H1 (cell line): ENCODE measurements around the gene CTSS. TPM values are rescaled to one million over a fixed set of nuclear protein-coding genes. Genes with fewer than 3 reads are reported as not detected.

ENCODE experiments used
- CTCF ChIA-PET: fragments of 300-600 bp; sonication (Branson Sonifier 250); formaldehyde crosslinking; loops from one replicate; lab custom pipeline; 2021; ENCODE audit not compliant: partially characterized antibody; lab: Charles Lee
- POLR2A ChIA-PET: fragments of 300-600 bp; sonication (Branson Sonifier 250); formaldehyde crosslinking; loops from one replicate; lab custom pipeline; 2021; ENCODE audit warnings: inconsistent platforms; ENCODE audit not compliant: partially characterized antibody; lab: Charles Lee
- DNase-seq, 2 experiments: peaks; one replicate each; pipeline versions ENCODE4 v3.0.0 to v3.0.0-alpha.2; 2010 to 2022; ENCODE audit warnings: low spot score in 2 of 2, low read depth in 1 of 2, mixed read lengths in 1 of 2
- FAIRE-seq: peaks from 2 replicates; lab custom pipeline; 2011; peaks lifted over from hg19 to GRCh38; lab: Jason Lieb, UNC
- H2AFZ ChIP-seq: 2 replicates; pipeline ENCODE4 v1.8.1; 2012; ENCODE audit warnings: low read length, inconsistent platforms
- H2AK5ac ChIP-seq: 2 replicates; pipeline ENCODE4 v1.6.1; 2013; ENCODE audit warnings: low read depth, low read length
- H2BK120ac ChIP-seq: replicated peaks from 2 replicates; pipeline ENCODE3; 2013; ENCODE audit warnings: low read depth, low read length, inconsistent platforms
- H2BK12ac ChIP-seq: 2 replicates; pipeline ENCODE4 v1.6.1; 2013; ENCODE audit warnings: low read depth, low read length
- H2BK15ac ChIP-seq: 2 replicates; pipeline ENCODE4 v1.6.1; 2013; ENCODE audit warnings: low read length
- H2BK20ac ChIP-seq: 2 replicates; pipeline ENCODE4 v1.6.1; 2013; ENCODE audit warnings: low read length
- H2BK5ac ChIP-seq: 2 replicates; pipeline ENCODE4 v1.6.1; 2013; ENCODE audit warnings: low read depth, low read length
- H3K14ac ChIP-seq: 2 replicates; pipeline ENCODE4 v1.6.1; 2013; ENCODE audit warnings: inconsistent platforms; ENCODE audit not compliant: insufficient read length
- H3K18ac ChIP-seq: 2 replicates; pipeline ENCODE4 v1.6.1; 2013; ENCODE audit warnings: low read length; ENCODE audit errors: extremely low read depth
- H3K23ac ChIP-seq: 2 replicates; pipeline ENCODE4 v1.6.1; 2013; ENCODE audit warnings: inconsistent platforms; ENCODE audit not compliant: insufficient read length
- H3K23me2 ChIP-seq: 2 replicates; pipeline ENCODE4 v1.6.1; 2013; ENCODE audit warnings: low read depth, low read length
- H3K27ac ChIP-seq: 2 replicates; pipeline ENCODE4 v1.6.1; 2011; ENCODE audit warnings: low read depth, low read length, inconsistent platforms
- H3K27me3 ChIP-seq, 4 experiments: replicated peaks in 1 of 4; 1 replicate in 1 of 4; 2 replicates in 3 of 4; pipeline versions ENCODE4 v1.6.1 to v1.8.1; 2011 to 2013; ENCODE audit warnings: low read length in 3 of 4, mild to moderate bottlenecking in 3 of 4, inconsistent platforms in 2 of 4, mixed read lengths in 2 of 4, moderate library complexity in 1 of 4; ENCODE audit not compliant: control insufficient read depth in 3 of 4, insufficient read depth in 3 of 4; ENCODE audit errors: extremely low read depth in 1 of 4
- H3K36me3 ChIP-seq, 4 experiments: 2 replicates each; pipeline versions ENCODE4 v1.6.1 to v1.8.1; 2011 to 2013; ENCODE audit warnings: mild to moderate bottlenecking in 4 of 4, low read length in 3 of 4, moderate library complexity in 2 of 4, control low read depth in 1 of 4, inconsistent platforms in 1 of 4; ENCODE audit not compliant: insufficient read depth in 4 of 4, control insufficient read depth in 2 of 4
- H3K4ac ChIP-seq: replicated peaks from 2 replicates; pipeline ENCODE3; 2013; ENCODE audit warnings: low read length, low read depth, mixed read lengths, inconsistent platforms; ENCODE audit not compliant: insufficient read length
- H3K4me1 ChIP-seq, 4 experiments: replicated peaks in 1 of 4; 1 replicate in 1 of 4; 2 replicates in 3 of 4; pipeline versions ENCODE4 v1.6.1 to v1.8.1; 2011 to 2013; ENCODE audit warnings: low read length in 3 of 4, inconsistent platforms in 2 of 4, mixed read lengths in 1 of 4; ENCODE audit not compliant: insufficient read depth in 4 of 4, control insufficient read depth in 3 of 4
- H3K4me2 ChIP-seq, 2 experiments: 2 replicates each; pipeline versions ENCODE4 v1.6.1 to v1.8.1; 2011 to 2013; ENCODE audit warnings: low read depth in 2 of 2, low read length in 2 of 2, control low read depth in 1 of 2, inconsistent platforms in 1 of 2, mild to moderate bottlenecking in 1 of 2; ENCODE audit not compliant: insufficient read depth in 1 of 2
- H3K4me3 ChIP-seq, 4 experiments: fragments of 200-600, 300-600 bp in 1 of 4; sonication (generic), shearing (Covaris generic), sonication (Bioruptor Twin) in 1 of 4; 2 replicates each; pipeline versions ENCODE4 v1.5.1 to v1.8.1; 2011 to 2016; ENCODE audit warnings: low read length in 4 of 4, low read depth in 3 of 4, control low read depth in 2 of 4, inconsistent platforms in 2 of 4, mild to moderate bottlenecking in 2 of 4, mixed read lengths in 1 of 4, moderate library complexity in 1 of 4; ENCODE audit not compliant: insufficient read depth in 2 of 4; ENCODE audit errors: extremely low read depth in 1 of 4
- H3K56ac ChIP-seq: replicated peaks from 2 replicates; pipeline ENCODE3; 2013; ENCODE audit warnings: low read depth, mild to moderate bottlenecking, mixed read lengths, low read length, inconsistent platforms; ENCODE audit not compliant: insufficient read length
- H3K79me1 ChIP-seq: 2 replicates; pipeline ENCODE4 v1.6.1; 2013; ENCODE audit warnings: low read depth, low read length, control low read depth
- H3K79me2 ChIP-seq, 2 experiments: 2 replicates each; pipeline versions ENCODE4 v1.6.1 to v1.8.1; 2012 to 2013; ENCODE audit warnings: low read length in 2 of 2, mild to moderate bottlenecking in 2 of 2, inconsistent platforms in 1 of 2; ENCODE audit not compliant: insufficient read depth in 2 of 2, control insufficient read depth in 1 of 2
- H3K9ac ChIP-seq, 4 experiments: replicated peaks in 1 of 4; 1 replicate in 1 of 4; 2 replicates in 3 of 4; pipeline versions ENCODE4 v1.6.1 to v1.8.1; 2011 to 2013; ENCODE audit warnings: low read depth in 3 of 4, low read length in 3 of 4, control low read depth in 2 of 4, mild to moderate bottlenecking in 2 of 4, moderate library complexity in 2 of 4, inconsistent platforms in 1 of 4; ENCODE audit errors: extremely low read depth in 1 of 4
- H3K9me3 ChIP-seq, 2 experiments: 2 replicates each; pipeline versions ENCODE4 v1.6.1 to v1.8.1; 2012 to 2013; ENCODE audit warnings: mild to moderate bottlenecking in 2 of 2, moderate library complexity in 2 of 2, control low read depth in 1 of 2, inconsistent platforms in 1 of 2, low read depth in 1 of 2, low read length in 1 of 2, mixed read lengths in 1 of 2; ENCODE audit not compliant: insufficient read depth in 2 of 2
- H4K20me1 ChIP-seq, 2 experiments: replicated peaks in 1 of 2; 2 replicates each; pipeline versions ENCODE3 to v1.8.1; 2011 to 2013; ENCODE audit warnings: inconsistent platforms in 2 of 2, low read length in 2 of 2, mild to moderate bottlenecking in 1 of 2; ENCODE audit not compliant: insufficient read depth in 2 of 2, control insufficient read depth in 1 of 2
- H4K5ac ChIP-seq: 2 replicates; pipeline ENCODE4 v1.6.1; 2013; ENCODE audit warnings: low read length, low read depth, mixed read lengths, inconsistent platforms; ENCODE audit not compliant: insufficient read length
- H4K8ac ChIP-seq: 2 replicates; pipeline ENCODE4 v1.8.0; 2013; ENCODE audit warnings: mild to moderate bottlenecking, moderate library complexity, low read length, inconsistent platforms; ENCODE audit not compliant: insufficient read depth; ENCODE audit errors: extremely low read depth
- H4K91ac ChIP-seq: replicated peaks from 2 replicates; pipeline ENCODE3; 2013; ENCODE audit warnings: low read length, mixed read lengths, inconsistent platforms; ENCODE audit not compliant: insufficient read length
- ASH2L ChIP-seq: fragments of 200-600, 300-600 bp; sonication (generic); IDR thresholded peaks from one replicate; pipeline ENCODE4 v1.7.1; 2017; ENCODE audit warnings: low read length
- ATF2 ChIP-seq: IDR thresholded peaks from 2 replicates; pipeline ENCODE4 v1.6.1; 2012; ENCODE audit warnings: low read length, inconsistent platforms
- CBX5 ChIP-seq: fragments of 300-800, 300-1000 bp; sonication (generic); IDR thresholded peaks from 2 replicates; pipeline ENCODE4 v1.7.1; 2016; ENCODE audit warnings: antibody characterized with exemption, low read length, low read depth
- CHD1 ChIP-seq: IDR thresholded peaks from 2 replicates; pipeline ENCODE4 v1.6.1; 2012; ENCODE audit warnings: low read depth, low read length, improper control_type of control experiment
- CHD2 ChIP-seq: IDR thresholded peaks from 2 replicates; pipeline ENCODE4 v1.6.1; 2012; ENCODE audit warnings: low read length, improper control_type of control experiment
- EGR1 ChIP-seq: IDR thresholded peaks from 2 replicates; pipeline ENCODE4 v1.6.1; 2011; ENCODE audit warnings: low read depth, low read length, borderline replicate concordance
- MAFK ChIP-seq: IDR thresholded peaks from 2 replicates; pipeline ENCODE4 v1.6.1; 2012; ENCODE audit warnings: low read depth, mild to moderate bottlenecking, improper control_type of control experiment, low read length
- RNF2 ChIP-seq: fragments of 200-900, 300-1000 bp; sonication (generic); IDR thresholded peaks from 2 replicates; pipeline ENCODE4 v1.7.1; 2016; ENCODE audit warnings: borderline replicate concordance, low read depth, mild to moderate bottlenecking, antibody characterized with exemption, low read length; ENCODE audit not compliant: poor library complexity, severe bottlenecking; ENCODE audit errors: missing control alignments
- RXRA ChIP-seq: IDR thresholded peaks from 2 replicates; pipeline ENCODE4 v1.6.1; 2011; ENCODE audit warnings: low read depth, mild to moderate bottlenecking, low read length, moderate library complexity; ENCODE audit not compliant: insufficient read depth
- SP2 ChIP-seq: IDR thresholded peaks from 2 replicates; pipeline ENCODE4 v1.6.1; 2012; ENCODE audit warnings: mild to moderate bottlenecking, low read length, inconsistent platforms
- ZNF274 ChIP-seq: IDR thresholded peaks from 2 replicates; pipeline ENCODE4 v1.7.0; 2012; ENCODE audit warnings: low read length, borderline replicate concordance; ENCODE audit errors: extremely low read depth
- whole genome bisulfite sequencing, 2 experiments: shearing (Covaris generic) in 1 of 2; methylation state at CpG; one replicate each; pipeline versions ENCODE4 v1.1.6 to v1.1.7; 2013 to 2015; ENCODE audit warnings: low lambda C conversion rate in 2 of 2, mixed read lengths in 2 of 2, inconsistent platforms in 1 of 2, low coverage in 1 of 2, missing lambda C conversion rate in 1 of 2; ENCODE audit not compliant: insufficient replicate concordance in 2 of 2, insufficient coverage in 1 of 2, insufficient read length in 1 of 2; ENCODE audit errors: extremely low coverage in 1 of 2, missing lambda C conversion rate in 1 of 2; 5-methylcytosine and 5-hydroxymethylcytosine counted together
- polyA plus RNA-seq, 7 experiments: library from polyadenylated mRNA; depleted of rRNA in 3 of 7; stranded (reverse) in 5 of 7; unstranded in 2 of 7; fragments of >200 nt in 5 of 7; fragments of 200-250 nt in 2 of 7; gene quantifications; 1 replicate in 5 of 7; 2 replicates in 1 of 7; 4 replicates in 1 of 7; pipeline versions ENCODE4 v1.2.1 to v1.2.3, GENCODE V29; 2011 to 2013; ENCODE audit warnings: missing spikeins in 2 of 7, mixed read lengths in 2 of 7
- total RNA-seq: library from RNA; stranded (reverse); fragmentation: NEBNext Ultra II Directional; extraction: Animal tissue kit (Norgen Biotek cat#: 25700); gene quantifications from 2 replicates; pipeline ENCODE4 v1.2.1, GENCODE V29; 2021

CTSS gene
- total and polyA plus RNA-seq, 2 of the 8 experiments (the other 6 are each of a cell fraction or from before 2014, with no cell fraction given): not detected

- FAIRE-seq (no peak), DNase-seq (no peak)
- no peaks in the 10 kb centered on the region for H3K27me3 ChIP-seq
- peak overlapping the region; percentile 89 for H2AFZ ChIP-seq
- no peak overlapping the region for H2BK20ac ChIP-seq
- no peak overlapping the region for H3K27ac ChIP-seq
- no peak overlapping the region for H3K56ac ChIP-seq
- H2BK15ac ChIP-seq: no peak overlapping the region
- no peak overlapping the region for H3K14ac ChIP-seq
- H3K18ac ChIP-seq: no peak overlapping the region
- H3K23me2 ChIP-seq: no peaks in the 10 kb centered on the region
- no peak overlapping the region for H2BK120ac ChIP-seq
- H3K4me1 ChIP-seq: no peaks in the 10 kb centered on the region
- no peaks in the 10 kb centered on the region for H3K79me2 ChIP-seq
- H4K20me1 ChIP-seq: no peaks in the 10 kb centered on the region
- H2BK12ac ChIP-seq: no peak overlapping the region
- H3K4ac ChIP-seq: no peak overlapping the region
- no peaks in the 10 kb centered on the region for H3K9me3 ChIP-seq
- no peaks in the 10 kb centered on the region for H3K36me3 ChIP-seq
- H3K9ac ChIP-seq: no peak overlapping the region
- H4K8ac ChIP-seq: no peak overlapping the region
- ChIA-PET POLR2A (no interaction called here), CTCF (no interaction called here)
- no peak overlapping the region for H2BK5ac ChIP-seq
- H3K23ac ChIP-seq: no peak overlapping the region
- no peak overlapping the region for H4K5ac ChIP-seq
- H3K4me2 ChIP-seq: no peak overlapping the region
- H2AK5ac ChIP-seq: no peak overlapping the region
- no peaks in the 10 kb centered on the region for H3K79me1 ChIP-seq
- H4K91ac ChIP-seq: no peak overlapping the region
- WGBS, 2 experiments: 73% methylated on average over 1 of the region's 1 CpG; no CpG with 5 or more reads in 1 of the 2 experiments
- H3K4me3 ChIP-seq: no peak overlapping the region
- no peak for TF ChIP-seq CHD1
- TF ChIP-seq RNF2: no peak
- TF ChIP-seq ATF2: no peak
- TF ChIP-seq SP2: no peak
- TF ChIP-seq EGR1: no peak
- TF ChIP-seq ZNF274: no peak
- TF ChIP-seq ASH2L: no peak
- no peak for TF ChIP-seq MAFK
- no peak for TF ChIP-seq RXRA
- no peak for TF ChIP-seq CHD2
- no peak for TF ChIP-seq CBX5
Observed at GRCh38 chr1:150706091-150706490, 59.5 kb downstream of the CTSS start.
